ENCODE data around the gene AVEN. TPM values are rescaled to one million over a fixed set of nuclear protein-coding genes. Genes with fewer than 3 reads are reported as not detected.

AVEN gene
- total and polyA plus RNA-seq, 2 donors from 2014 or later: 6.4 to 7.1 TPM

DNA sequence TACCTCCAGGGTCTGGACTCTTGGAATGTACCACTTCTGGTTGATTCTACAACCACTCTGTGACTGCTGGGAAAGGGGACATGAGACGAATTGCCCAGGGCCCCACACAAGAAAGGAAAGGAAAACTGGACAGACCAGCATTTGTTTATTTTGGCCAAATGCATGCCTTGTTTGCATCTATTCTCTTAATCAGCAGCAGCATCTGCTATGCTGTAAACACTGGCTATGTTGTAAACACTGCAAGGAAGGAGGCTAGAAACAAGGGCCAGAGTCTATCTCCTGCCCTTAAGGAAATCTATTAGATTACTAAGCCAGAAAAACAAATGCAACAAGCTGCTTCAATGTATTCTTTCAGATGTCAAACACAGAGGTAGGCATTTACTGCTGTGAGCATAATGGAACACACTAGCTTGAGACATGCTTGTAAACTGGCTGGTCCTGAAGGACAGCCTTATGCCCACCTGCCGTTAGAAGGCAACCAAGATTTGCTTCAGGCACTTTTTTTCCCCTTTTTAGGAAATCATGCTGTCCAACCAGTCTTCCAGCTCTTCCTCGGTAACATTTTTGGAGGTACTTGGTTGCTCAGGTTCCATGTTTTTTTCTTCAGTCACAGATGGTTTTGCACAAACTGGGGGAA, 172.8 kb downstream of the AVEN start:
- FAIRE-seq (no peak), DNase-seq (no peak)
- no peak overlapping the region for H3K9ac ChIP-seq (ENCODE audit: low read length in 3 of 3)
- TF ChIP-seq, protein P1, sequence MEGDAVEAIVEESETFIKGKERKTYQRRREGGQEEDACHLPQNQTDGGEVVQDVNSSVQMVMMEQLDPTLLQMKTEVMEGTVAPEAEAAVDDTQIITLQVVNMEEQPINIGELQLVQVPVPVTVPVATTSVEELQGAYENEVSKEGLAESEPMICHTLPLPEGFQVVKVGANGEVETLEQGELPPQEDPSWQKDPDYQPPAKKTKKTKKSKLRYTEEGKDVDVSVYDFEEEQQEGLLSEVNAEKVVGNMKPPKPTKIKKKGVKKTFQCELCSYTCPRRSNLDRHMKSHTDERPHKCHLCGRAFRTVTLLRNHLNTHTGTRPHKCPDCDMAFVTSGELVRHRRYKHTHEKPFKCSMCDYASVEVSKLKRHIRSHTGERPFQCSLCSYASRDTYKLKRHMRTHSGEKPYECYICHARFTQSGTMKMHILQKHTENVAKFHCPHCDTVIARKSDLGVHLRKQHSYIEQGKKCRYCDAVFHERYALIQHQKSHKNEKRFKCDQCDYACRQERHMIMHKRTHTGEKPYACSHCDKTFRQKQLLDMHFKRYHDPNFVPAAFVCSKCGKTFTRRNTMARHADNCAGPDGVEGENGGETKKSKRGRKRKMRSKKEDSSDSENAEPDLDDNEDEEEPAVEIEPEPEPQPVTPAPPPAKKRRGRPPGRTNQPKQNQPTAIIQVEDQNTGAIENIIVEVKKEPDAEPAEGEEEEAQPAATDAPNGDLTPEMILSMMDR (IDR thresholded peaks at IDR 0.05; ENCODE audit: borderline replicate concordance, extremely low read depth, insufficient read depth): no peak
- no peak overlapping the region for H3K4me3 ChIP-seq (ENCODE audit: low read length in 3 of 3)
- intact Hi-C loops (cut with DNase I): no loop called here
- no peaks in the 10 kb centered on the region for H3K4me1 ChIP-seq (ENCODE audit: control insufficient read depth in 2 of 3, insufficient read depth in 2 of 3, low read depth in 1 of 3, low read length in 3 of 3)
- no peaks in the 10 kb centered on the region for H3K27me3 ChIP-seq (ENCODE audit: control insufficient read depth, insufficient read depth, low read length)
- no peaks in the 10 kb centered on the region for H3K9me3 ChIP-seq (ENCODE audit: control insufficient read depth in 2 of 3, insufficient read depth in 1 of 3, low read length in 3 of 3)
- peaks cover 0 to 5% (median 0%) of the 10 kb centered on the region in 3 donors for H3K36me3 ChIP-seq (ENCODE audit: control insufficient read depth in 2 of 3, insufficient read depth in 3 of 3, low read length in 3 of 3)
- no peak overlapping the region for H3K27ac ChIP-seq (ENCODE audit: low read depth in 2 of 2, low read length in 2 of 2)

DNA sequence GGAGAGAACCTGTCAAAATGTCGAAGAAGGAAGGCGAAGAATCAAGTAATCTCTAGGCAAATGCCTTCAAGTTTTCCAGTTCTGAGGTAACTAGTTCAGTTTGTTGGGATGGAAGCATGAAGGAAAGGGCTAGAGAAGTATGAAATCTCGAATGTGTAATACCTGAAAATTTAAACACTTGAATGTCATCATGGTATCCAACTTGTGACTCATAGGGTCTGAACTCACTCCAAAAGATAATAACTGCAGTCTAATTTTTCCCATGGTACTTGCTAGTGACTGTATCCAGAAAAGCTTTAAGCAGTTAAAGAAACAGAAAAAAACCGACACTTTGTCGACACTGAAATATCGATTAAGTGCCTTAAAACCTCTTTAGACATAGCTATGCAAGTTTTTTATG, 173.6 kb downstream of the AVEN start:
- H3K9ac ChIP-seq (ENCODE audit: low read length in 3 of 3): no peak overlapping the region
- peaks cover 0 to 5% (median 0%) of the 10 kb centered on the region in 3 donors for H3K36me3 ChIP-seq (ENCODE audit: control insufficient read depth in 2 of 3, insufficient read depth in 3 of 3, low read length in 3 of 3)
- no peaks in the 10 kb centered on the region for H3K27me3 ChIP-seq (ENCODE audit: control insufficient read depth, insufficient read depth, low read length)
- TF ChIP-seq, protein P1 (IDR thresholded peaks at IDR 0.05; ENCODE audit: borderline replicate concordance, extremely low read depth, insufficient read depth): no peak
- DNase-seq: no peak
- intact Hi-C loops (cut with DNase I): no loop called here
- H3K4me3 ChIP-seq (ENCODE audit: low read length in 3 of 3): no peak overlapping the region
- no peaks in the 10 kb centered on the region for H3K4me1 ChIP-seq (ENCODE audit: control insufficient read depth in 2 of 3, insufficient read depth in 2 of 3, low read depth in 1 of 3, low read length in 3 of 3)
- no peaks in the 10 kb centered on the region for H3K9me3 ChIP-seq (ENCODE audit: control insufficient read depth in 2 of 3, insufficient read depth in 1 of 3, low read length in 3 of 3)
- no peak for FAIRE-seq
- H3K27ac ChIP-seq (ENCODE audit: low read depth in 2 of 2, low read length in 2 of 2): no peak overlapping the region

DNA sequence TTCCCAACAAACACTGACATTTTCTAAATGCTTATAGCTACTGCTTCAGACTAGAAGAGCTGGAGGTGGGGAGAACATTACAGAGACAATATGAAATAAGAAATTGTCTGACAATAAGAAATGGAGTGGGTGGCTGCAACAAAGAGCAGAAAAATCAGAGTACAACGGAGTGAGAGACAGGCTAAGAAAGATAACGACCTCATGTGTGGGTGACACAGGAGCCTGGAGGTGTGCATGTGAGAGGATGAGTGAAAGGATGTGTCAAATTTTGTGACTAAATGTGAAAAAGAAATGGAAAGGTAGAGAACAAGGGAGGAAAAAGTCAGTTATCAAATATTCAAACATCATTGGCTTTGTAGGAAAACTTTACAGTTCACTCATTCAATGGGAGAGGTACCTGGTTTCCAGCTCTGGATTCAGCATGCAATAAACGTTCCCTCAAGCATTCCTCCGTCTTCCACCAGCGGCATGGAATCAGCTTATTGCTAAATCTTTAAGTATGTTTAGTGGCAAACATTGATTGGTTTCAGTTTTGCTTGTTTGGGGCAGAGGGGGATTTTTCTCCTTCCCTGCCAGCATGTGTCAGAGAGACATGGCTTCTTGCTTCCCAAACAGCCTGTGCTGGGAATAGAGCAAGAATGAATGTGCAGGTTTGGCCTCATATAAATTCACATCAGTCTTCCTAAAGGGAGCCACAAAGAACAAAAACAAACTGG, 174.5 kb downstream of the AVEN start:
- no peak overlapping the region for H3K4me3 ChIP-seq (ENCODE audit: low read length in 3 of 3)
- DNase-seq (no peak), FAIRE-seq (no peak)
- TF ChIP-seq, protein P1 (IDR thresholded peaks at IDR 0.05; ENCODE audit: borderline replicate concordance, extremely low read depth, insufficient read depth): no peak
- H3K36me3 ChIP-seq (ENCODE audit: control insufficient read depth in 2 of 3, insufficient read depth in 3 of 3, low read length in 3 of 3): peaks cover 0 to 5% (median 0%) of the 10 kb centered on the region in 3 donors
- H3K4me1 ChIP-seq (ENCODE audit: control insufficient read depth in 2 of 3, insufficient read depth in 2 of 3, low read depth in 1 of 3, low read length in 3 of 3): no peaks in the 10 kb centered on the region
- H3K27me3 ChIP-seq (ENCODE audit: control insufficient read depth, insufficient read depth, low read length): no peaks in the 10 kb centered on the region
- intact Hi-C loops (cut with DNase I): no loop called here
- no peak overlapping the region for H3K27ac ChIP-seq (ENCODE audit: low read depth in 2 of 2, low read length in 2 of 2)
- no peaks in the 10 kb centered on the region for H3K9me3 ChIP-seq (ENCODE audit: control insufficient read depth in 2 of 3, insufficient read depth in 1 of 3, low read length in 3 of 3)
- H3K9ac ChIP-seq (ENCODE audit: low read length in 3 of 3): no peak overlapping the region
